ENCODE measurements around the gene GPBP1L1. TPM values are rescaled to one million over a fixed set of nuclear protein-coding genes. Genes with fewer than 3 reads are reported as not detected.
"Not testable (repeated sequence)": the region's sequence is repeated elsewhere in the genome, so short reads cannot be mapped to it uniquely, and the experiment has no call there.

GPBP1L1 gene
- 66.4 and 71.9 TPM in 2 replicates for total RNA-seq (2014; rRNA removed; shearing (Covaris generic))
- polyA plus RNA-seq (2015; cell fraction: cytosol; rRNA removed): 46.8 and 56.0 TPM in 2 replicates
- 86.9 and 90.0 TPM in 2 replicates for polyA plus RNA-seq (2015; cell fraction: nucleus; rRNA removed)

GRCh38 chr1:45686288-45687013 is at the start of gene GPBP1L1:
TSS of gene GPBP1L1 (minus strand) at chr1:45686533. CDS start at chr1:45659087, 27,446 bp downstream.
- in situ Hi-C loops (cut with HindIII; ENCODE audit: low pct_unique_long_range_greater_than_20kb, low sequenced_read_pairs): no loop called here
- peak; percentile 95 for DNase-seq (ENCODE audit: low read depth, low spot score)

- in situ Hi-C loops (cut with HindIII; ENCODE audit: low pct_unique_long_range_greater_than_20kb, low sequenced_read_pairs): no loop called here
- DNase-seq (ENCODE audit: low read depth, low spot score): no peak
Observed at GRCh38 chr1:45730780-45731319, 44.5 kb upstream of the GPBP1L1 start.

GRCh38 chr1:45730075-45730779 is 43.9 kb upstream of the GPBP1L1 start:
- DNase-seq (ENCODE audit: low read depth, low spot score): no peak
- in situ Hi-C loops (cut with HindIII; ENCODE audit: low pct_unique_long_range_greater_than_20kb, low sequenced_read_pairs): no loop called here

- DNase-seq (ENCODE audit: low read depth, low spot score); in situ Hi-C loops (cut with HindIII; ENCODE audit: low pct_unique_long_range_greater_than_20kb, low sequenced_read_pairs): not testable (repeated sequence)
Observed at GRCh38 chr1:45726007-45726406, 39.7 kb upstream of the GPBP1L1 start.

- in situ Hi-C loops (cut with HindIII; ENCODE audit: low pct_unique_long_range_greater_than_20kb, low sequenced_read_pairs): no loop called here
- DNase-seq (ENCODE audit: low read depth, low spot score): no peak
Observed at GRCh38 chr1:45723248-45723930, 37.1 kb upstream of the GPBP1L1 start.

- DNase-seq (ENCODE audit: low read depth, low spot score): no peak
- in situ Hi-C loops (cut with HindIII; ENCODE audit: low pct_unique_long_range_greater_than_20kb, low sequenced_read_pairs): no loop called here
Observed at GRCh38 chr1:45722809-45723208, 36.5 kb upstream of the GPBP1L1 start.

- DNase-seq (ENCODE audit: low read depth, low spot score): no peak
- in situ Hi-C loops (cut with HindIII; ENCODE audit: low pct_unique_long_range_greater_than_20kb, low sequenced_read_pairs): no loop called here
Observed at GRCh38 chr1:45721207-45721606, 34.9 kb upstream of the GPBP1L1 start.

GRCh38 chr1:45718289-45718688 is 32.0 kb upstream of the GPBP1L1 start:
- DNase-seq (ENCODE audit: low read depth, low spot score): no peak
- in situ Hi-C loops (cut with HindIII; ENCODE audit: low pct_unique_long_range_greater_than_20kb, low sequenced_read_pairs): no loop called here

GRCh38 chr1:45717386-45717785 is 31.1 kb upstream of the GPBP1L1 start:
- DNase-seq (ENCODE audit: low read depth, low spot score); in situ Hi-C loops (cut with HindIII; ENCODE audit: low pct_unique_long_range_greater_than_20kb, low sequenced_read_pairs): not testable (repeated sequence)

- in situ Hi-C loops (cut with HindIII; ENCODE audit: low pct_unique_long_range_greater_than_20kb, low sequenced_read_pairs): no loop called here
- DNase-seq (ENCODE audit: low read depth, low spot score): no peak
Observed at GRCh38 chr1:45716700-45717099, 30.4 kb upstream of the GPBP1L1 start.

- no peak for DNase-seq (ENCODE audit: low read depth, low spot score)
- in situ Hi-C loops (cut with HindIII; ENCODE audit: low pct_unique_long_range_greater_than_20kb, low sequenced_read_pairs): no loop called here
Observed at GRCh38 chr1:45713711-45714110, 27.4 kb upstream of the GPBP1L1 start.

- no peak for DNase-seq (ENCODE audit: low read depth, low spot score)
- in situ Hi-C loops (cut with HindIII; ENCODE audit: low pct_unique_long_range_greater_than_20kb, low sequenced_read_pairs): no loop called here
Observed at GRCh38 chr1:45704637-45705036, 18.3 kb upstream of the GPBP1L1 start.

- in situ Hi-C loops (cut with HindIII; ENCODE audit: low pct_unique_long_range_greater_than_20kb, low sequenced_read_pairs): no loop called here
- DNase-seq (ENCODE audit: low read depth, low spot score): no peak
Observed at GRCh38 chr1:45694823-45695222, 8.5 kb upstream of the GPBP1L1 start.

GRCh38 chr1:45693811-45694210 is 7.5 kb upstream of the GPBP1L1 start:
- DNase-seq (ENCODE audit: low read depth, low spot score); in situ Hi-C loops (cut with HindIII; ENCODE audit: low pct_unique_long_range_greater_than_20kb, low sequenced_read_pairs): not testable (repeated sequence)

GRCh38 chr1:45687754-45688740 is 1.7 kb upstream of the GPBP1L1 start, which contains the start of gene TMEM69:
TSS of gene TMEM69 (plus strand) at chr1:45688181. CDS start at chr1:45691069, 2,888 bp downstream.
- in situ Hi-C loops (cut with HindIII; ENCODE audit: low pct_unique_long_range_greater_than_20kb, low sequenced_read_pairs): no loop called here
- DNase-seq (ENCODE audit: low read depth, low spot score): peak; percentile 84

GRCh38 chr1:45687014-45687753 is 851 bp upstream of the GPBP1L1 start:
- DNase-seq (ENCODE audit: low read depth, low spot score): peak; percentile 97
- in situ Hi-C loops (cut with HindIII; ENCODE audit: low pct_unique_long_range_greater_than_20kb, low sequenced_read_pairs): no loop called here
